22Rv1 (cell line): Measurements from ENCODE around the gene ETV3L.

ENCODE experiments used
- H3K27ac ChIP-seq: fragments of 450-650 bp; 2 replicates; pipeline ENCODE4 v1.5.1; 2017
- ZFX ChIP-seq: fragments of 450-650 bp; IDR thresholded peaks from 2 replicates; pipeline ENCODE4 v1.6.1; 2017; ENCODE audit warnings: antibody characterized with exemption, borderline replicate concordance
- TF ChIP-seq, protein P1 (sequence below): fragments of 450-650 bp; IDR thresholded peaks from 2 replicates; pipeline ENCODE4 v1.5.1; 2017; ENCODE audit warnings: mild to moderate bottlenecking

The ETV3L gene

GRCh38 chr1:157099633-157100009 is at the start of gene ETV3L:
Gene ETV3L (minus strand): TSS chr1:157099808. CDS start chr1:157099523, 285 bp downstream.
- TF ChIP-seq ZFX, result no peak
- TF ChIP-seq, protein P1, sequence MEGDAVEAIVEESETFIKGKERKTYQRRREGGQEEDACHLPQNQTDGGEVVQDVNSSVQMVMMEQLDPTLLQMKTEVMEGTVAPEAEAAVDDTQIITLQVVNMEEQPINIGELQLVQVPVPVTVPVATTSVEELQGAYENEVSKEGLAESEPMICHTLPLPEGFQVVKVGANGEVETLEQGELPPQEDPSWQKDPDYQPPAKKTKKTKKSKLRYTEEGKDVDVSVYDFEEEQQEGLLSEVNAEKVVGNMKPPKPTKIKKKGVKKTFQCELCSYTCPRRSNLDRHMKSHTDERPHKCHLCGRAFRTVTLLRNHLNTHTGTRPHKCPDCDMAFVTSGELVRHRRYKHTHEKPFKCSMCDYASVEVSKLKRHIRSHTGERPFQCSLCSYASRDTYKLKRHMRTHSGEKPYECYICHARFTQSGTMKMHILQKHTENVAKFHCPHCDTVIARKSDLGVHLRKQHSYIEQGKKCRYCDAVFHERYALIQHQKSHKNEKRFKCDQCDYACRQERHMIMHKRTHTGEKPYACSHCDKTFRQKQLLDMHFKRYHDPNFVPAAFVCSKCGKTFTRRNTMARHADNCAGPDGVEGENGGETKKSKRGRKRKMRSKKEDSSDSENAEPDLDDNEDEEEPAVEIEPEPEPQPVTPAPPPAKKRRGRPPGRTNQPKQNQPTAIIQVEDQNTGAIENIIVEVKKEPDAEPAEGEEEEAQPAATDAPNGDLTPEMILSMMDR, result no peak

GRCh38 chr1:157147906-157148700 is 48.5 kb upstream of the ETV3L start:
- H3K27ac ChIP-seq, result no peak overlapping the region
- TF ChIP-seq, protein P1, result no peak
- no peak for TF ChIP-seq ZFX

More at GRCh38 chr1:157099633-157100009, at the start of gene ETV3L:
- H3K27ac ChIP-seq, result no peak within 1 kb of the TSS

GRCh38 chr1:157147037-157147436 is 47.4 kb upstream of the ETV3L start:
- TF ChIP-seq, protein P1, result no peak
- TF ChIP-seq ZFX, result no peak
- no peak overlapping the region for H3K27ac ChIP-seq

GRCh38 chr1:157146244-157146643 is 46.6 kb upstream of the ETV3L start:
- H3K27ac ChIP-seq, result no peak overlapping the region
- TF ChIP-seq ZFX, result no peak
- TF ChIP-seq, protein P1, result no peak

GRCh38 chr1:157145076-157145475 is 45.5 kb upstream of the ETV3L start:
- TF ChIP-seq, protein P1, result no peak
- no peak for TF ChIP-seq ZFX

DNA sequence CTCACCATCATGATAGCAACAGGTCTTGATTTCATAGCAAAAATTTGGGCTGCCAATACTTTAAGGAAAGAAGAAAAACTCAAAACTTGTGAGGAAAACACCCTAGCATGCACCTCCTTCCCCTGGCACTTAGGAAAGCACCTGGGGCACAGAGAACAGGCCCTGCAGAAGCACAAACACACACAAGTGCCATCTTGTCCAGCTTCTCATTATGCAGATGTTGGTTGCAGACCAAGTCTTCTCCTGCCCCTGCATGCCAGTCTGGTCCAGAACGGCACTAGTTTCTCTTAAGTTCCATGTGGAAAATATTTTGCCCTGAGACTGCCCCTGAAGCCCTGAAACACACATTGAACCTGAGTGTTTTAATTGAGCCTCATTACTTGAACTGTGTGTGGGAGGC is 44.9 kb upstream of the ETV3L start:
- no peak overlapping the region for H3K27ac ChIP-seq
- TF ChIP-seq, protein P1, result no peak
- TF ChIP-seq ZFX, result no peak

More at GRCh38 chr1:157145076-157145475, 45.5 kb upstream of the ETV3L start:
- H3K27ac ChIP-seq, result no peak overlapping the region

- no peak overlapping the region for H3K27ac ChIP-seq
- no peak for TF ChIP-seq ZFX
- TF ChIP-seq, protein P1, result no peak
Observed at GRCh38 chr1:157142765-157143423, 43.3 kb upstream of the ETV3L start.
